H9 (cell line): ENCODE results near the gene LNP1. TPM values are rescaled to one million over a fixed set of nuclear protein-coding genes. Genes with fewer than 3 reads are reported as not detected.

Experiments used
- DNase-seq: peaks from one replicate; pipeline ENCODE4 v3.0.0-alpha.2; 2017
- H2AFZ ChIP-seq: one replicate; pipeline ENCODE4 v1.6.1; 2013; ENCODE audit warnings: mild to moderate bottlenecking, low read length, control low read depth, moderate library complexity
- H2AK5ac ChIP-seq: 2 replicates; pipeline ENCODE4 v1.6.1; 2013; ENCODE audit warnings: low read length, control low read depth, mixed read lengths; ENCODE audit not compliant: insufficient read length
- H2BK120ac ChIP-seq: one replicate; pipeline ENCODE4 v1.6.1; 2013; ENCODE audit warnings: low read depth, mild to moderate bottlenecking, low read length, control low read depth, inconsistent platforms; ENCODE audit not compliant: poor library complexity, severe bottlenecking
- H2BK12ac ChIP-seq: 2 replicates; pipeline ENCODE4 v1.6.1; 2013; ENCODE audit warnings: low read length, control low read depth, mixed read lengths, low read depth; ENCODE audit not compliant: insufficient read length
- H2BK15ac ChIP-seq: 2 replicates; pipeline ENCODE4 v1.6.1; 2013; ENCODE audit warnings: low read depth, low read length, control low read depth
- H2BK20ac ChIP-seq: one replicate; pipeline ENCODE4 v1.6.1; 2013; ENCODE audit warnings: low read depth, mild to moderate bottlenecking, low read length, control low read depth, inconsistent platforms; ENCODE audit not compliant: poor library complexity, severe bottlenecking
- H2BK5ac ChIP-seq: 2 replicates; pipeline ENCODE4 v1.6.1; 2013; ENCODE audit warnings: low read length, control low read depth, mixed read lengths; ENCODE audit not compliant: insufficient read length
- H3K14ac ChIP-seq: 2 replicates; pipeline ENCODE4 v1.6.1; 2013; ENCODE audit warnings: low read length, control low read depth; ENCODE audit not compliant: insufficient read depth
- H3K18ac ChIP-seq: 2 replicates; pipeline ENCODE4 v1.6.1; 2013; ENCODE audit warnings: low read depth, mild to moderate bottlenecking, mixed read lengths, low read length, control low read depth; ENCODE audit not compliant: insufficient read length
- H3K23ac ChIP-seq: 2 replicates; pipeline ENCODE4 v1.6.1; 2013; ENCODE audit warnings: low read length, control low read depth, mixed read lengths, low read depth; ENCODE audit not compliant: insufficient read length
- H3K23me2 ChIP-seq: 2 replicates; pipeline ENCODE4 v1.6.1; 2013; ENCODE audit warnings: low read depth, mild to moderate bottlenecking, mixed read lengths, low read length, control low read depth; ENCODE audit not compliant: insufficient read length, poor library complexity, severe bottlenecking
- H3K27ac ChIP-seq: 2 replicates; pipeline ENCODE4 v1.5.1; 2013; ENCODE audit warnings: low read length, control low read depth, mixed read lengths, low read depth; ENCODE audit not compliant: insufficient read length
- H3K27me3 ChIP-seq: 2 replicates; pipeline ENCODE4 v1.6.1; 2013; ENCODE audit warnings: low read length, control low read depth, inconsistent platforms; ENCODE audit not compliant: insufficient read depth
- H3K4ac ChIP-seq: 2 replicates; pipeline ENCODE4 v1.6.1; 2013; ENCODE audit warnings: low read depth, mild to moderate bottlenecking, control low read depth, inconsistent platforms, low read length, moderate library complexity
- H3K4me1 ChIP-seq: 2 replicates; pipeline ENCODE4 v1.6.1; 2013; ENCODE audit warnings: low read length, control low read depth, inconsistent platforms; ENCODE audit not compliant: insufficient read depth
- H3K4me2 ChIP-seq: 2 replicates; pipeline ENCODE4 v1.6.1; 2013; ENCODE audit warnings: low read length, control low read depth, mixed read lengths; ENCODE audit not compliant: insufficient read length, insufficient read depth
- H3K56ac ChIP-seq: 2 replicates; pipeline ENCODE4 v1.6.1; 2013; ENCODE audit warnings: low read depth, mild to moderate bottlenecking, mixed read lengths, low read length, control low read depth; ENCODE audit not compliant: insufficient read length
- H3K79me1 ChIP-seq: 2 replicates; pipeline ENCODE4 v1.6.1; 2013; ENCODE audit warnings: low read depth, mild to moderate bottlenecking, moderate library complexity, low read length, control low read depth, inconsistent platforms; ENCODE audit not compliant: insufficient read depth, poor library complexity, severe bottlenecking
- H3K79me2 ChIP-seq: 2 replicates; pipeline ENCODE4 v1.6.1; 2013; ENCODE audit warnings: low read length, control low read depth, inconsistent platforms; ENCODE audit not compliant: insufficient read depth
- H3K9ac ChIP-seq: 2 replicates; pipeline ENCODE4 v1.6.1; 2013; ENCODE audit warnings: low read length, control low read depth, mixed read lengths; ENCODE audit not compliant: insufficient read length; ENCODE audit errors: extremely low read depth
- H3K9me3 ChIP-seq: one replicate; pipeline ENCODE4 v1.6.1; 2013; ENCODE audit warnings: low read depth, low read length, inconsistent platforms; ENCODE audit not compliant: control insufficient read depth
- H3T11ph ChIP-seq: one replicate; pipeline ENCODE4 v1.6.1; 2013; ENCODE audit warnings: mild to moderate bottlenecking, low read length, control low read depth, inconsistent platforms
- H4K20me1 ChIP-seq: one replicate; pipeline ENCODE4 v1.6.1; 2013; ENCODE audit not compliant: control insufficient read depth, insufficient read length, insufficient read depth
- H4K5ac ChIP-seq: 2 replicates; pipeline ENCODE4 v1.6.1; 2013; ENCODE audit warnings: low read depth, mild to moderate bottlenecking, mixed read lengths, low read length, control low read depth; ENCODE audit not compliant: insufficient read length
- H4K8ac ChIP-seq: replicated peaks from 2 replicates; pipeline ENCODE4 v1.6.1; 2013; ENCODE audit warnings: low read length, control low read depth, mixed read lengths, low read depth; ENCODE audit not compliant: insufficient read length
- H4K91ac ChIP-seq: 2 replicates; pipeline ENCODE4 v1.6.1; 2013; ENCODE audit warnings: low read depth, mild to moderate bottlenecking, moderate library complexity, mixed read lengths, low read length, control low read depth; ENCODE audit not compliant: insufficient read length
- H3K27ac Mint-ChIP-seq, 3 experiments: 2 replicates in 2 of 3; 3 replicates in 1 of 3; pipeline ENCODE4 v1.8.0; 2020 to 2021; ENCODE audit warnings: mixed read lengths in 3 of 3, mild to moderate bottlenecking in 1 of 3, moderate library complexity in 1 of 3
- H3K27me3 Mint-ChIP-seq: 2 replicates; pipeline ENCODE4 v1.8.0; 2021; ENCODE audit warnings: low read depth, mild to moderate bottlenecking, moderate library complexity, mixed read lengths
- H3K36me3 Mint-ChIP-seq, 3 experiments: 2 replicates in 2 of 3; 3 replicates in 1 of 3; pipeline ENCODE4 v1.8.0; 2020 to 2021; ENCODE audit warnings: low read depth in 3 of 3, mixed read lengths in 3 of 3; ENCODE audit not compliant: insufficient read depth in 1 of 3
- H3K4me1 Mint-ChIP-seq, 2 experiments: 2 replicates each; pipeline ENCODE4 v1.8.0; 2020; ENCODE audit warnings: mixed read lengths in 2 of 2
- H3K4me3 Mint-ChIP-seq, 2 experiments: 2 replicates in 1 of 2; 3 replicates in 1 of 2; pipeline ENCODE4 v1.8.0; 2020 to 2021; ENCODE audit warnings: mild to moderate bottlenecking in 2 of 2, mixed read lengths in 2 of 2, moderate library complexity in 1 of 2
- H3K9me3 Mint-ChIP-seq, 2 experiments: 2 replicates in 1 of 2; 3 replicates in 1 of 2; pipeline ENCODE4 v1.8.0; 2020; ENCODE audit warnings: mild to moderate bottlenecking in 2 of 2, mixed read lengths in 2 of 2, moderate library complexity in 1 of 2
- WGBS: extraction: QIAGEN DNeasy Blood & Tissue Kit; methylation state at CpG from one replicate; pipeline ENCODE4 v1.1.7; 2013; ENCODE audit warnings: missing lambda C conversion rate, low lambda C conversion rate, mixed read lengths; ENCODE audit not compliant: insufficient read length; ENCODE audit errors: extremely low coverage; 5-methylcytosine and 5-hydroxymethylcytosine counted together
- total RNA-seq: library from RNA; stranded (reverse); gene quantifications from 2 replicates; pipeline ENCODE4 v1.2.1, GENCODE V29; 2021
- TF ChIP-seq, protein P1 (sequence below): fragments of 200-600 bp; sonication (generic); conservative IDR thresholded peaks from 3 replicates; pipeline ENCODE4 v1.8.0; 2021; ENCODE audit warnings: antibody characterized with exemption, mild to moderate bottlenecking

The LNP1 gene
- total RNA-seq, 1 experiment from 2014 or later: 4.1 TPM

DNA sequence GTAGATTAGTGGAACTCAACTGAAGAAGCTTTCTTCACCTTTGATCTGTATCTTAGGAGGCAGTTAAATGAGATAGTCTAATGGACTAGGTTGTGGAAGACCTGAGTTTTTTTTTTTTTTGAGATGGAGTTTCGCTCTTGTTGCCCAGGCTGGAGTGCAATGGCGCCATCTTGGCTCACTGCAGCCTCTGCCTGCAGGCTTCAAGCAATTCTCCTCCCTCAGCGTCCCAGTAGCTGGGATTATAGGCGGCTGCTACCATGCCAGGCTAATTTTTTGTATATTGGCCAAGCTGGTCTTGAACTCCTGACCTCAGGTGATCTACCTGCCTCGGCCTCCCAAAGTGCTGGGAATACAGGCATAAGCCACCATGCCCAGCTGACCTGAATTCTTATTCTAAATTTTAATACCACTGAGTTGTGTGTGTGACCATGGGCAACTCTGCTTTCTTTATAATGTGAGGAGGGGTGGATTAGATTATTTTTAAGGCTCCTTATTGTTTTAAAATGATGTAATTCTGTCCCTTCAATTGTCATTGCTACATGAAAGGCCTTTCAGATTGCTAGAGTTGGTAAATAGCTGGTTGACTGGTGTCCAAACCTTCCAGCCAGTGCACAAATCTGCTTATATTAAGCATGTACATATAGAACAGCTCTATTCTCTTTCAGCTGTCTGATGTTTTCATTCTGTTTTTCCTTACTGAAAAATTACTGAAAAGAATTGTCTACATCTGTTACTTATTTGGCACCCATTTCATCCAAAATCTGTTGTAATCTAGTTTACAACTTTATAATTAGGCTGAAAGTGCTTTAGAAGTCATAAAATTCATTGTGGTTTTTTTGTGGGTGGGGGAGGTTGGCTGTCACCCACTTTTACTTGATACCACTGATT, 2.3 kb downstream of the LNP1 start:
- peaks cover 2% of the 10 kb centered on the region for H3K79me1 ChIP-seq
- Mint-ChIP-seq H3K4me1 (peaks cover 38 to 39% of the 10 kb centered on the region in 2 experiments), H3K27ac (peak overlapping the region in 2 of 3 experiments; percentile 70 to 91; a peak in 2 of 7 replicates), H3K9me3 (no peaks in the 10 kb centered on the region), H3K36me3 (peaks cover 9 to 25% (median 17%) of the 10 kb centered on the region in 3 experiments), H3K4me3 (peak overlapping the region; percentile 83 to 91), H3K27me3 (peaks cover 4% of the 10 kb centered on the region)
- no peak overlapping the region for H2BK12ac ChIP-seq
- H4K5ac ChIP-seq: no peak overlapping the region
- no peak overlapping the region for H3K27ac ChIP-seq
- H2BK15ac ChIP-seq: no peak overlapping the region
- peaks cover 6% of the 10 kb centered on the region for H3K23me2 ChIP-seq
- H3K14ac ChIP-seq: no peak overlapping the region
- peak overlapping the region; percentile 74 for H3K4me2 ChIP-seq
- H2BK20ac ChIP-seq: no peak overlapping the region
- H4K91ac ChIP-seq: no peak overlapping the region
- no peak overlapping the region for H3K4ac ChIP-seq
- no peak overlapping the region for H3K23ac ChIP-seq
- H2AFZ ChIP-seq: no peak overlapping the region
- peaks cover 18% of the 10 kb centered on the region; the same call in 1 of the 2 replicates for H3K79me2 ChIP-seq
- H2BK120ac ChIP-seq: no peak overlapping the region
- H4K8ac ChIP-seq: no peak overlapping the region
- no peak overlapping the region for H2BK5ac ChIP-seq
- no peaks in the 10 kb centered on the region for H4K20me1 ChIP-seq
- H3K18ac ChIP-seq: no peak overlapping the region
- H2AK5ac ChIP-seq: no peak overlapping the region
- TF ChIP-seq, protein P1, sequence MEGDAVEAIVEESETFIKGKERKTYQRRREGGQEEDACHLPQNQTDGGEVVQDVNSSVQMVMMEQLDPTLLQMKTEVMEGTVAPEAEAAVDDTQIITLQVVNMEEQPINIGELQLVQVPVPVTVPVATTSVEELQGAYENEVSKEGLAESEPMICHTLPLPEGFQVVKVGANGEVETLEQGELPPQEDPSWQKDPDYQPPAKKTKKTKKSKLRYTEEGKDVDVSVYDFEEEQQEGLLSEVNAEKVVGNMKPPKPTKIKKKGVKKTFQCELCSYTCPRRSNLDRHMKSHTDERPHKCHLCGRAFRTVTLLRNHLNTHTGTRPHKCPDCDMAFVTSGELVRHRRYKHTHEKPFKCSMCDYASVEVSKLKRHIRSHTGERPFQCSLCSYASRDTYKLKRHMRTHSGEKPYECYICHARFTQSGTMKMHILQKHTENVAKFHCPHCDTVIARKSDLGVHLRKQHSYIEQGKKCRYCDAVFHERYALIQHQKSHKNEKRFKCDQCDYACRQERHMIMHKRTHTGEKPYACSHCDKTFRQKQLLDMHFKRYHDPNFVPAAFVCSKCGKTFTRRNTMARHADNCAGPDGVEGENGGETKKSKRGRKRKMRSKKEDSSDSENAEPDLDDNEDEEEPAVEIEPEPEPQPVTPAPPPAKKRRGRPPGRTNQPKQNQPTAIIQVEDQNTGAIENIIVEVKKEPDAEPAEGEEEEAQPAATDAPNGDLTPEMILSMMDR: peak; percentile 13; the same call in 1 of the 3 replicates
- H3T11ph ChIP-seq: no peak overlapping the region
- H3K9ac ChIP-seq: peak overlapping the region; percentile 48
- no peaks in the 10 kb centered on the region for H3K27me3 ChIP-seq
- DNase-seq: no peak
- 0 out of 2 replicates have a peak, but pooled peaks cover 2% of the 10 kb centered on the region for H3K4me1 ChIP-seq
- no CpG with 5 or more reads among the region's 5 CpGs for WGBS
- H3K56ac ChIP-seq: no peak overlapping the region
- no peaks in the 10 kb centered on the region for H3K9me3 ChIP-seq
